Measurements from ENCODE around the gene SIN3A.
"Not testable (repeated sequence)": the region's sequence is repeated elsewhere in the genome, so short reads cannot be mapped to it uniquely, and the experiment has no call there.

Gene SIN3A

GRCh38 chr15:75416584-75416983 is 34.9 kb downstream of the SIN3A start:
- no peak for DNase-seq (ENCODE audit: low read depth)
- no peak overlapping the region for H3K4me3 ChIP-seq (ENCODE audit: low read depth, low read length)
- in situ Hi-C loops (cut with HindIII; ENCODE audit: low sequenced_read_pairs) = loop anchor here (5.0 kb wide), 1 partner anchor 34 kb away; no protein-coding TSS in a partner anchor
- no peak for TF ChIP-seq CTCF (IDR thresholded peaks at IDR 0.05; ENCODE audit: low read depth, low read length, missing control alignments)

GRCh38 chr15:75410196-75410595 is 41.3 kb downstream of the SIN3A start:
- no peak for TF ChIP-seq CTCF (IDR thresholded peaks at IDR 0.05; ENCODE audit: low read depth, low read length, missing control alignments)
- in situ Hi-C loops (cut with HindIII; ENCODE audit: low sequenced_read_pairs) = no loop called here
- DNase-seq (ENCODE audit: low read depth) = no peak
- no peak overlapping the region for H3K4me3 ChIP-seq (ENCODE audit: low read depth, low read length)

- in situ Hi-C loops (cut with HindIII; ENCODE audit: low sequenced_read_pairs) = no loop called here
- DNase-seq (ENCODE audit: low read depth) = no peak
- TF ChIP-seq CTCF (IDR thresholded peaks at IDR 0.05; ENCODE audit: low read depth, low read length, missing control alignments) = no peak
These were observed 44.4 kb downstream of the SIN3A start for GRCh38 chr15:75407083-75407482.

GRCh38 chr15:75403892-75404291 is 47.6 kb downstream of the SIN3A start:
- TF ChIP-seq CTCF (IDR thresholded peaks at IDR 0.05; ENCODE audit: low read depth, low read length, missing control alignments) = no peak
- DNase-seq (ENCODE audit: low read depth) = no peak
- no peak overlapping the region for H3K4me3 ChIP-seq (ENCODE audit: low read depth, low read length)
- in situ Hi-C loops (cut with HindIII; ENCODE audit: low sequenced_read_pairs) = no loop called here

More at GRCh38 chr15:75407083-75407482, 44.4 kb downstream of the SIN3A start:
- no peak overlapping the region for H3K4me3 ChIP-seq (ENCODE audit: low read depth, low read length)

- in situ Hi-C loops (cut with HindIII; ENCODE audit: low sequenced_read_pairs) = no loop called here
- H3K4me3 ChIP-seq (ENCODE audit: low read depth, low read length) = no peak overlapping the region
- no peak for DNase-seq (ENCODE audit: low read depth)
- no peak for TF ChIP-seq CTCF (IDR thresholded peaks at IDR 0.05; ENCODE audit: low read depth, low read length, missing control alignments)
These were observed 54.0 kb downstream of the SIN3A start for GRCh38 chr15:75397494-75397893.

- no peak for TF ChIP-seq CTCF (IDR thresholded peaks at IDR 0.05; ENCODE audit: low read depth, low read length, missing control alignments)
- in situ Hi-C loops (cut with HindIII; ENCODE audit: low sequenced_read_pairs) = no loop called here
- no peak overlapping the region for H3K4me3 ChIP-seq (ENCODE audit: low read depth, low read length)
- DNase-seq (ENCODE audit: low read depth) = no peak
These were observed 61.6 kb downstream of the SIN3A start for GRCh38 chr15:75389791-75390382.

GRCh38 chr15:75383986-75384385 is 67.5 kb downstream of the SIN3A start:
- in situ Hi-C loops (cut with HindIII; ENCODE audit: low sequenced_read_pairs) = loop anchor here (5.0 kb wide), 1 partner anchor 33 kb away; no protein-coding TSS in a partner anchor
- H3K4me3 ChIP-seq (ENCODE audit: low read depth, low read length); DNase-seq (ENCODE audit: low read depth): not testable (repeated sequence)
